IMR-90 (cell line): ENCODE measurements around the gene IFT43. TPM values are rescaled to one million over a fixed set of nuclear protein-coding genes. Genes with fewer than 3 reads are reported as not detected.
A peak's percentile ranks its signal among the peaks of the same experiment; 100 is the strongest.

ENCODE experiments used
- ATAC-seq: fragments of 200-7000 bp; cut with Tn5 transposase; 2 replicates; pipeline ENCODE4 v1.9.1; 2020; ENCODE audit warnings: low read depth, mild to moderate bottlenecking, moderate library complexity
- BruUV-seq: library from RNA; stranded (reverse); fragments of 400-500 nt; replicated peaks from 2 replicates; lab custom pipeline; 2021; lab: Mats Ljungman, UMichigan
- CTCF ChIA-PET: fragments of 300-600 bp; formaldehyde crosslinking; extraction: SDS; loops from one replicate; lab custom pipeline; 2021; ENCODE audit warnings: antibody characterized with exemption; lab: Yijun Ruan, JAX
- POLR2A ChIA-PET: fragments of 300-600 bp; sonication (Branson Sonifier 250); formaldehyde crosslinking; loops from one replicate; lab custom pipeline; 2022; ENCODE audit warnings: antibody characterized with exemption; ENCODE audit not compliant: unreplicated experiment; lab: Charles Lee
- DNase-seq: peaks from one replicate; pipeline ENCODE4 v3.0.0; 2013
- H2AFZ ChIP-seq: replicated peaks from 2 replicates; pipeline ENCODE3; 2013; ENCODE audit warnings: low read length, mild to moderate bottlenecking; ENCODE audit not compliant: poor library complexity
- H2AK5ac ChIP-seq: 2 replicates; pipeline ENCODE4 v1.6.1; 2013; ENCODE audit warnings: low read depth, low read length, inconsistent platforms
- H2AK9ac ChIP-seq: replicated peaks from 2 replicates; pipeline ENCODE3; 2013; ENCODE audit warnings: mild to moderate bottlenecking, low read depth, low read length, moderate library complexity; ENCODE audit not compliant: poor library complexity
- H2BK120ac ChIP-seq: 2 replicates; pipeline ENCODE4 v1.6.1; 2013; ENCODE audit warnings: low read depth, low read length, inconsistent platforms
- H2BK15ac ChIP-seq: 3 replicates; pipeline ENCODE4 v1.6.1; 2013; ENCODE audit warnings: low read depth, low read length, inconsistent platforms
- H2BK20ac ChIP-seq: 2 replicates; pipeline ENCODE4 v1.6.1; 2013; ENCODE audit warnings: low read depth, mild to moderate bottlenecking, inconsistent platforms, low read length, moderate library complexity
- H2BK5ac ChIP-seq: 2 replicates; pipeline ENCODE4 v1.6.1; 2013; ENCODE audit warnings: mild to moderate bottlenecking, low read depth, low read length, inconsistent platforms; ENCODE audit not compliant: poor library complexity, severe bottlenecking
- H3K14ac ChIP-seq: replicated peaks from 2 replicates; pipeline ENCODE4 v1.6.1; 2013; ENCODE audit warnings: low read depth, low read length, inconsistent platforms
- H3K18ac ChIP-seq: 2 replicates; pipeline ENCODE4 v1.6.1; 2013; ENCODE audit warnings: low read depth, low read length, control low read depth
- H3K23ac ChIP-seq: 2 replicates; pipeline ENCODE4 v1.6.1; 2013; ENCODE audit warnings: low read depth, low read length, inconsistent platforms
- H3K27ac ChIP-seq: 2 replicates; pipeline ENCODE4 v1.5.1; 2013; ENCODE audit warnings: mild to moderate bottlenecking, control low read depth, low read length; ENCODE audit not compliant: insufficient read depth
- H3K27me3 ChIP-seq: 2 replicates; pipeline ENCODE4 v1.6.1; 2013; ENCODE audit warnings: low read length; ENCODE audit not compliant: control insufficient read depth, insufficient read depth
- H3K36me3 ChIP-seq: 2 replicates; pipeline ENCODE4 v1.6.1; 2013; ENCODE audit warnings: low read length, mixed read lengths; ENCODE audit not compliant: control insufficient read depth, insufficient read depth
- H3K4ac ChIP-seq: 2 replicates; pipeline ENCODE4 v1.6.1; 2013; ENCODE audit warnings: low read depth, low read length, inconsistent platforms
- H3K4me1 ChIP-seq: 2 replicates; pipeline ENCODE4 v1.6.1; 2013; ENCODE audit warnings: low read length, mixed read lengths; ENCODE audit not compliant: control insufficient read depth, insufficient read depth
- H3K4me2 ChIP-seq: 2 replicates; pipeline ENCODE4 v1.6.1; 2013; ENCODE audit warnings: low read depth, mild to moderate bottlenecking, control low read depth, low read length, moderate library complexity
- H3K4me3 ChIP-seq: 2 replicates; pipeline ENCODE4 v1.5.1; 2013; ENCODE audit warnings: low read depth, mild to moderate bottlenecking, control low read depth, low read length, moderate library complexity; ENCODE audit not compliant: insufficient read depth
- H3K56ac ChIP-seq: 2 replicates; pipeline ENCODE4 v1.6.1; 2013; ENCODE audit warnings: low read length, inconsistent platforms; ENCODE audit not compliant: insufficient read depth; ENCODE audit errors: extremely low read depth
- H3K79me1 ChIP-seq, 2 experiments: 2 replicates each; pipeline ENCODE4 v1.6.1; 2013; ENCODE audit warnings: low read length in 2 of 2, inconsistent platforms in 1 of 2, low read depth in 1 of 2
- H3K9ac ChIP-seq: 2 replicates; pipeline ENCODE4 v1.6.1; 2013; ENCODE audit warnings: low read depth, low read length, control low read depth
- H3K9me1 ChIP-seq: 2 replicates; pipeline ENCODE4 v1.6.1; 2013; ENCODE audit warnings: low read length, inconsistent platforms; ENCODE audit not compliant: insufficient read depth
- H3K9me3 ChIP-seq: 2 replicates; pipeline ENCODE4 v1.6.1; 2013; ENCODE audit warnings: low read length; ENCODE audit not compliant: control insufficient read depth, insufficient read depth
- H4K20me1 ChIP-seq: 2 replicates; pipeline ENCODE4 v1.6.1; 2013; ENCODE audit warnings: low read length, inconsistent platforms; ENCODE audit not compliant: insufficient read depth
- H4K5ac ChIP-seq: 2 replicates; pipeline ENCODE4 v1.6.1; 2013; ENCODE audit warnings: mild to moderate bottlenecking, low read depth, low read length, control low read depth
- H4K8ac ChIP-seq, 2 experiments: 2 replicates each; pipeline ENCODE4 v1.6.1; 2013; ENCODE audit warnings: low read depth in 2 of 2, low read length in 2 of 2, control low read depth in 1 of 2, inconsistent platforms in 1 of 2
- H4K91ac ChIP-seq: 2 replicates; pipeline ENCODE4 v1.6.1; 2013; ENCODE audit warnings: low read depth, low read length, inconsistent platforms; ENCODE audit not compliant: insufficient read depth
- CEBPB ChIP-seq: IDR thresholded peaks from 2 replicates; pipeline ENCODE4 v1.6.1; 2012; ENCODE audit warnings: low read depth, low read length, improper control_type of control experiment
- WGBS, 2 experiments: methylation state at CpG; one replicate each; pipeline versions ENCODE4 v1.1.5 to v1.1.7; 2013; ENCODE audit warnings: missing lambda C conversion rate in 2 of 2; ENCODE audit not compliant: insufficient read length in 1 of 2; ENCODE audit errors: extremely low coverage in 2 of 2; 5-methylcytosine and 5-hydroxymethylcytosine counted together
- dilution Hi-C: fragments of 300-500 bp; cut with HindIII; formaldehyde crosslinking; loops from one replicate; pipeline ENCODE4 v1.14.3; 2018; ENCODE audit warnings: low sequenced_read_pairs; ENCODE audit not compliant: unreplicated experiment
- in situ Hi-C: fragments of 300-500 bp; cut with MboI; formaldehyde crosslinking; loops from 3 replicates; pipeline ENCODE4 v1.14.3; 2019; ENCODE audit warnings: low sequenced_read_pairs, inconsistent platforms, mixed read lengths
- intact Hi-C: fragments of 100-400 bp; cut with micrococcal nuclease; formaldehyde crosslinking; loops from 2 replicates; pipeline ENCODE4 v1.10.0; 2022
- polyA plus RNA-seq, 3 experiments: library from polyadenylated mRNA; depleted of rRNA; stranded (reverse); fragments of >200 nt; gene quantifications; 2 replicates each; pipeline ENCODE4 v1.2.3, GENCODE V29; 2012; ENCODE audit warnings: low replicate concordance in 1 of 3
- total RNA-seq: library from RNA; depleted of rRNA; stranded (reverse); fragments of >200 nt; gene quantifications from 2 replicates; pipeline ENCODE4 v1.2.3, GENCODE V29; 2012

Gene IFT43
- total and polyA plus RNA-seq, 2 of the 4 experiments (the other 2 are of a cell fraction) = 41.4 to 43.2 TPM

- DNase-seq = peak; percentile 7
- no peak overlapping the region for H4K91ac ChIP-seq
- intact Hi-C loops (no loop called here), dilution Hi-C loops (no loop called here), in situ Hi-C loops (no loop called here)
- no peaks in the 10 kb centered on the region for H3K9me3 ChIP-seq
- CTCF ChIA-PET = no interaction called here
- no peak overlapping the region for H2AK5ac ChIP-seq
- no peak for TF ChIP-seq CEBPB
- H3K27me3 ChIP-seq = no peaks in the 10 kb centered on the region
- no peaks in the 10 kb centered on the region for H4K20me1 ChIP-seq
- H3K27ac ChIP-seq = no peak overlapping the region
- H3K4me1 ChIP-seq = no peaks in the 10 kb centered on the region
- H3K23ac ChIP-seq = no peak overlapping the region
- H3K9me1 ChIP-seq = no peaks in the 10 kb centered on the region
- H3K79me1 ChIP-seq = peaks cover 5 to 7% of the 10 kb centered on the region in 2 experiments; a peak in 2 of 4 replicates
- POLR2A ChIA-PET = no interaction called here
- H3K4me3 ChIP-seq = no peak overlapping the region
- H2BK20ac ChIP-seq = no peak overlapping the region
- H3K14ac ChIP-seq = no peak overlapping the region
- H2AK9ac ChIP-seq = no peak overlapping the region
- no peak overlapping the region for H3K18ac ChIP-seq
- H2AFZ ChIP-seq = no peak overlapping the region
- no peak overlapping the region for H2BK120ac ChIP-seq
- no peak overlapping the region for H4K5ac ChIP-seq
- H3K9ac ChIP-seq = no peak overlapping the region
- no peak for ATAC-seq
- H4K8ac ChIP-seq = no peak overlapping the region
- no peak overlapping the region for H3K4ac ChIP-seq
- H3K4me2 ChIP-seq = no peak overlapping the region
- no CpG with 5 or more reads among the region's 2 CpGs for WGBS, 2 experiments
- no peak overlapping the region for H2BK5ac ChIP-seq
- H2BK15ac ChIP-seq = no peak overlapping the region
- BruUV-seq = no TSS peak
- no peak overlapping the region for H3K56ac ChIP-seq
- peaks cover 14% of the 10 kb centered on the region for H3K36me3 ChIP-seq
Measured at GRCh38 chr14:76022991-76023390, 37.4 kb downstream of the IFT43 start.
